ENCODE results near the gene MYG1.

MYG1 gene

DNA sequence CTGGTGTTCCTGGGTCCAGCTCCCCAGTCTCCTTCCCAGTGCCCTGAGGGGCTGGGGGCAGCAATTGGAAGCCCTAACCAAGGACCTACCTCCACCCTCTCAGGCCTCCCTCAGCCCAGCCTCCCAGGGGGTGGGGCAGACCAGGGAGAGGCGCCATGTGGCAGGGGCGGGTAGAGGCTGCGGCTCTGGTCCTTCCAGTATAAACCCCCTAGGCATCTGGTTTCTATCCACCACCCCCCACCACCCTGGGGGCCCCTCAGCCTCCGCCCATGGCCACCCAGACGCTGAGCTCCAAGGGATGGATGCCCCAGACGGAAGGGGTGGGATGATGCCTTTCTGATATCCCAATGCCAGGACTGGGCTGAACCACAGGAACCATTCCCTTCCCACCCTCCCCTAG lies 39.4 kb downstream of the MYG1 start:
- DNase-seq (ENCODE audit: low spot score), result peak; percentile 9
- no peak for TF ChIP-seq CTCF (IDR thresholded peaks at IDR 0.05; ENCODE audit: extremely low read depth, missing control alignments)

DNA sequence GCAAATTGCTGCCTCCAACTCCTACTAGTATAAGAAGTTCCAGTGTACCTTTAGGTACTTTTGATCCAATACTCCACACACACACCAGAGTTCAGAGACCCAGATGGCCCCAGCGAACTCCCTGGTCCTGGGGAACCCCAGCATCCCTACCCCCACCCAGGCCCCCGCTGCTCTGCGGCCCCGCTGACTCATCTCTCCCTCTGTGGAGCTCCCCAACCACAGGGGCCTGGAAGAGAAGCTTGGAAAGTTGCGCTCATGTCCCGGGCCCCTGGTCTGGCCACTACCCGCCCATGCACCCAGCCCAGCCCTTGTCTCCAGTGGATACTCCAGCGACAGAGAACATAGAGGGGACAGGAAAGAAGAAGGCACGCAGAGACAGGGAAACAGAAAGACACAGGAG lies 40.9 kb downstream of the MYG1 start:
- no peak for TF ChIP-seq CTCF (IDR thresholded peaks at IDR 0.05; ENCODE audit: extremely low read depth, missing control alignments)
- DNase-seq (ENCODE audit: low spot score), result peak; percentile 8

DNA sequence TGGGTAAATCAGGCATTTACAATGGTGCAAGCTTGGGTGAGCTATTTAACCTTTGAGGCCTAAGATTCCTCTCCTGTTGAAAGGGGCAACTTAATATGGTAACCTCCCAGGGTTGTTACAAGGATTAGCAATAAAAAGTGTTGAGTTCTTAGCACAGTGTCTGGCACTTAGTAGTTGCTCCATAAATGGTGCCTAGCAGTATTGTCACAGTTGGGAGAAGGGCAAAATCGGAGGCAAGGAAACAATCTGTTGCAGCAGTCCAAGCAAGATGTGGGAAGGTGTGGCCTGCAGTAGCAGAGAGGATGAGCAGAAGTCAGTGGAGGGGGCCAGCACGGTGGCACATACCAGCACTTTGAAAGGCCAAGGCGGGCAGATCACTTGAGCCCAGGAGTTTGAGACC lies 44.0 kb downstream of the MYG1 start:
- no peak for TF ChIP-seq CTCF (IDR thresholded peaks at IDR 0.05; ENCODE audit: extremely low read depth, missing control alignments)
- no peak for DNase-seq (ENCODE audit: low spot score)

GRCh38 chr12:53343969-53344368 lies 44.5 kb downstream of the MYG1 start:
- peak; percentile 6 for DNase-seq (ENCODE audit: low spot score)

GRCh38 chr12:53344487-53344823 lies 45.0 kb downstream of the MYG1 start:
- DNase-seq (ENCODE audit: low spot score), result no peak
- TF ChIP-seq CTCF (IDR thresholded peaks at IDR 0.05; ENCODE audit: extremely low read depth, missing control alignments), result no peak

More at GRCh38 chr12:53343969-53344368, 44.5 kb downstream of the MYG1 start:
- TF ChIP-seq CTCF (IDR thresholded peaks at IDR 0.05; ENCODE audit: extremely low read depth, missing control alignments), result no peak

GRCh38 chr12:53344824-53345485 lies 45.5 kb downstream of the MYG1 start:
- peak; percentile 89 for DNase-seq (ENCODE audit: low spot score)
- peak; percentile 77 for TF ChIP-seq CTCF (IDR thresholded peaks at IDR 0.05; ENCODE audit: extremely low read depth, missing control alignments)

DNA sequence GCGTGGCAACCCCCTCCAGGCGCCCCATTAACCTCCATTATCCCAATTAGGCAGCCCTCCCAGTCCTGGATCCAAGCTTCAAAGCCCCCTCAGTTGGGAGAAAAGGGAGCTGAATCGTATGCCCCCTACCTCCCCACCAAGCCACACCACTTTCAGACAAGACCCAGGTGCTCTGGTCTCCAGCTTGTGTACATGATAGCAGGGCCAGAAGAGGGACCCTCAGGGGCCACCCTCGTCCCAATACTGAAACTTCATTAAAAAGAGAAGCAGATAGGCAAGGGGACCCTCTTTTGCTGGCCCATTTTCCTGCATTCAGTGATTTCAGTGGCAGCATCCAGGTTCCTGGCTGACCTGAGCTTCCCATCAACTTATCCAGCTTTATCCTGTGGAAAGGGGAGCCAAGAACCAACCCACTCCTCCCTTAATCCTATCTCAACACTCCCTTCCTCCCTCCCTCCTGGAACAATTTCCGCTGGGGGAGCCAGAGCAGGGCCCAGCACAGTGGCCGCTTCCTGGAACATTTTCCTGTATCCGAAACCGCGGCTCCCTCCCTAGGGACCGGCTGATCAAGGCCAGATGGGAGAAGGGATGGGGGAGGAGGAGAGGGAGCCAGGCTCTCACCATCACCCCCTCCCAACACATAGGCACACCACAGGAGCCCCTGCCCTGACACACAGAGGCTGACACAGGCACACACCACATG lies 46.1 kb downstream of the MYG1 start:
- DNase-seq (ENCODE audit: low spot score), result peak; percentile 3
- no peak for TF ChIP-seq CTCF (IDR thresholded peaks at IDR 0.05; ENCODE audit: extremely low read depth, missing control alignments)

All from GM20000 (cell line).